HepG2 (cell line): ENCODE measurements around the gene NEU1. TPM values are rescaled to one million over a fixed set of nuclear protein-coding genes. Genes with fewer than 3 reads are reported as not detected.

ENCODE experiments used
- BRF2 ChIP-seq: sonication (generic); formaldehyde crosslinking; IDR thresholded peaks from 2 replicates; pipeline ENCODE4 v1.8.1; 2022; ENCODE audit warnings: mild to moderate bottlenecking, missing genetic modification reagents
- FOXC1 ChIP-seq: sonication (generic); formaldehyde crosslinking; IDR thresholded peaks from 2 replicates; pipeline ENCODE4 v1.8.0; 2022; ENCODE audit warnings: mild to moderate bottlenecking, missing genetic modification reagents, borderline replicate concordance
- GATAD2A ChIP-seq: IDR thresholded peaks from 2 replicates; pipeline ENCODE4 v1.6.1; 2016
- GFI1 ChIP-seq: sonication (generic); formaldehyde crosslinking; IDR thresholded peaks from 2 replicates; pipeline ENCODE4 v1.5.0; 2020; ENCODE audit warnings: missing genetic modification reagents, mild to moderate bottlenecking, borderline replicate concordance
- JUN ChIP-seq: sonication (generic); formaldehyde crosslinking; IDR thresholded peaks from 2 replicates; pipeline ENCODE4 v1.4.0; 2020; ENCODE audit warnings: mild to moderate bottlenecking, missing genetic modification reagents
- KLF11 ChIP-seq: IDR thresholded peaks from 2 replicates; pipeline ENCODE4 v1.6.1; 2016; ENCODE audit warnings: missing compliant biosample characterization
- MYC ChIP-seq: sonication (generic); formaldehyde crosslinking; IDR thresholded peaks from 2 replicates; pipeline ENCODE4 v1.9.0; 2021; ENCODE audit warnings: missing genetic modification reagents, borderline replicate concordance
- NFE2L2 ChIP-seq: fragments of 150-350 bp; IDR thresholded peaks from 2 replicates; pipeline ENCODE4 v1.6.1; 2014; ENCODE audit warnings: low read length
- NR2C2 ChIP-seq: sonication (generic); formaldehyde crosslinking; IDR thresholded peaks from 2 replicates; pipeline ENCODE4 v1.4.0; 2020; ENCODE audit warnings: missing genetic modification reagents, mild to moderate bottlenecking, moderate library complexity, borderline replicate concordance
- POLR2AphosphoS5 ChIP-seq: IDR thresholded peaks from 2 replicates; pipeline ENCODE4 v1.6.1; 2012; ENCODE audit warnings: low read depth, low read length
- RORA ChIP-seq: sonication (generic); formaldehyde crosslinking; IDR thresholded peaks from 2 replicates; pipeline ENCODE4 v1.5.0; 2020; ENCODE audit warnings: mild to moderate bottlenecking, missing genetic modification reagents, moderate library complexity
- THYN1 ChIP-seq: sonication (generic); formaldehyde crosslinking; IDR thresholded peaks from 2 replicates; pipeline ENCODE4 v1.8.1; 2023; ENCODE audit warnings: low read depth, mild to moderate bottlenecking, moderate library complexity, missing genetic modification reagents, borderline replicate concordance
- ZBTB42 ChIP-seq: sonication (generic); formaldehyde crosslinking; IDR thresholded peaks from 2 replicates; pipeline ENCODE4 v1.5.0; 2020; ENCODE audit warnings: mild to moderate bottlenecking, missing genetic modification reagents
- ZMYM3 ChIP-seq: sonication (generic); formaldehyde crosslinking; IDR thresholded peaks from 2 replicates; pipeline ENCODE4 v1.5.1; 2020; ENCODE audit warnings: mild to moderate bottlenecking, missing genetic modification reagents
- ZNF136 ChIP-seq: sonication (generic); formaldehyde crosslinking; IDR thresholded peaks from 2 replicates; pipeline ENCODE4 v1.8.1; 2022; ENCODE audit warnings: low read depth, mild to moderate bottlenecking, moderate library complexity, missing genetic modification reagents
- ZNF225 ChIP-seq: sonication (generic); formaldehyde crosslinking; IDR thresholded peaks from 2 replicates; pipeline ENCODE4 v1.4.0; 2020; ENCODE audit warnings: mild to moderate bottlenecking, missing genetic modification reagents
- ZNF33A ChIP-seq: sonication (generic); formaldehyde crosslinking; IDR thresholded peaks from 2 replicates; pipeline ENCODE4 v1.5.1; 2020; ENCODE audit warnings: missing genetic modification reagents, mild to moderate bottlenecking, moderate library complexity, borderline replicate concordance
- ZNF468 ChIP-seq: sonication (generic); formaldehyde crosslinking; IDR thresholded peaks from 2 replicates; pipeline ENCODE4 v1.8.0; 2022; ENCODE audit warnings: mild to moderate bottlenecking, moderate library complexity, missing genetic modification reagents
- ZNF549 ChIP-seq: sonication (generic); formaldehyde crosslinking; IDR thresholded peaks from 2 replicates; pipeline ENCODE4 v1.5.0; 2020; ENCODE audit warnings: missing genetic modification reagents
- ZNF574 ChIP-seq: sonication (generic); formaldehyde crosslinking; IDR thresholded peaks from 2 replicates; pipeline ENCODE4 v1.4.0; 2020; ENCODE audit warnings: missing genetic modification reagents
- ZNF790 ChIP-seq: sonication (generic); formaldehyde crosslinking; IDR thresholded peaks from 2 replicates; pipeline ENCODE4 v1.8.0; 2022; ENCODE audit warnings: missing genetic modification reagents, mild to moderate bottlenecking, borderline replicate concordance
- ZSCAN22 ChIP-seq: sonication (generic); formaldehyde crosslinking; IDR thresholded peaks from 2 replicates; pipeline ENCODE4 v1.4.0; 2020; ENCODE audit warnings: mild to moderate bottlenecking, missing genetic modification reagents
- ZSCAN31 ChIP-seq: sonication (generic); formaldehyde crosslinking; IDR thresholded peaks from 2 replicates; pipeline ENCODE4 v1.5.0; 2020; ENCODE audit warnings: low read depth, mild to moderate bottlenecking, missing genetic modification reagents
- polyA plus RNA-seq, 8 experiments: library from polyadenylated mRNA; depleted of rRNA in 3 of 8; stranded (reverse) in 7 of 8; unstranded in 1 of 8; fragments of >200 nt; fragmentation: Illumina TruSeq in 4 of 8; extraction: Trizol in 4 of 8; gene quantifications; 2 replicates each; pipeline versions ENCODE4 v1.2.1 to v1.2.3, GENCODE V29; 2011 to 2016; ENCODE audit warnings: low read depth in 4 of 8, missing spikeins in 1 of 8, mixed read lengths in 1 of 8; ENCODE audit not compliant: insufficient read depth in 1 of 8
- total RNA-seq, 5 experiments: library from RNA; depleted of rRNA; stranded (reverse); fragments of >200 nt; fragmentation: Illumina TruSeq; extraction: Trizol; gene quantifications; 2 replicates each; pipeline ENCODE4 v1.2.3, GENCODE V29; 2016; ENCODE audit warnings: low read depth in 1 of 5
- TF ChIP-seq, protein P1 (sequence below): sonication (generic); formaldehyde crosslinking; IDR thresholded peaks from 2 replicates; pipeline ENCODE4 v1.5.0; 2020; ENCODE audit warnings: mild to moderate bottlenecking, low read depth, missing genetic modification reagents, borderline replicate concordance

Gene NEU1
- total and polyA plus RNA-seq, 2 of the 13 experiments (the other 11 are each of a cell fraction or from before 2014, with no cell fraction given) = 215 to 297 TPM

DNA sequence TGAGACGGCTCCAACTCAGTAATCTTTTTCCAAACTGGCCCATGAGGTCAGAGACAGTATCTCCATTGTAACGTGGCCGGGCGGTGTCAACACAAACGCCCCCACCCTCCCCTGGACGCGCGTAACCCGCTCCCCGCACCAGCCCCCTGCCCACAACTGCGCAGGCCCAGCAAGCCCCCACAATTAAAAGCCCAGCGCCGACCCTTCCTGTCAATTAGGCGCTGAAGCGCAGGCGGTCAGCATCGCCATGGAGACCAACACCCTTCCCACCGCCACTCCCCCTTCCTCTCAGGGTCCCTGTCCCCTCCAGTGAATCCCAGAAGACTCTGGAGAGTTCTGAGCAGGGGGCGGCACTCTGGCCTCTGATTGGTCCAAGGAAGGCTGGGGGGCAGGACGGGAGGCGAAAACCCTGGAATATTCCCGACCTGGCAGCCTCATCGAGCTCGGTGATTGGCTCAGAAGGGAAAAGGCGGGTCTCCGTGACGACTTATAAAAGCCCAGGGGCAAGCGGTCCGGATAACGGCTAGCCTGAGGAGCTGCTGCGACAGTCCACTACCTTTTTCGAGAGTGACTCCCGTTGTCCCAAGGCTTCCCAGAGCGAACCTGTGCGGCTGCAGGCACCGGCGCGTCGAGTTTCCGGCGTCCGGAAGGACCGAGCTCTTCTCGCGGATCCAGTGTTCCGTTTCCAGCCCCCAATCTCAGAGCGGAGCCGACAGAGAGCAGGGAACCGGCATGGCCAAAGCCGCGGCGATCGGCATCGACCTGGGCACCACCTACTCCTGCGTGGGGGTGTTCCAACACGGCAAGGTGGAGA is 47.4 kb downstream of the NEU1 start, which contains the start of the genes HSPA1A and HSPA1L (continued):
- peak; percentile 99 for TF ChIP-seq POLR2AphosphoS5
- no peak for TF ChIP-seq BRF2 (CRISPR knock-in tag)
- TF ChIP-seq ZNF468 (CRISPR knock-in tag) = no peak
- TF ChIP-seq, protein P1, sequence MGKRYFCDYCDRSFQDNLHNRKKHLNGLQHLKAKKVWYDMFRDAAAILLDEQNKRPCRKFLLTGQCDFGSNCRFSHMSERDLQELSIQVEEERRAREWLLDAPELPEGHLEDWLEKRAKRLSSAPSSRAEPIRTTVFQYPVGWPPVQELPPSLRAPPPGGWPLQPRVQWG = no peak
- no peak; the same call in 1 of the 2 replicates for TF ChIP-seq GFI1 (CRISPR knock-in tag)
- TF ChIP-seq FOXC1 (CRISPR knock-in tag) = peak; percentile 37; the same call in 1 of the 2 replicates
- TF ChIP-seq NR2C2 (CRISPR knock-in tag) = no peak
- TF ChIP-seq ZSCAN22 (CRISPR knock-in tag) = no peak
- no peak for TF ChIP-seq ZBTB42 (CRISPR knock-in tag)
- TF ChIP-seq THYN1 (CRISPR knock-in tag) = no peak
- peak; percentile 57; the same call in 1 of the 2 replicates for TF ChIP-seq ZSCAN31 (CRISPR knock-in tag)
- peak; percentile 62 for TF ChIP-seq ZNF574 (CRISPR knock-in tag)
- no peak for TF ChIP-seq NFE2L2
- TF ChIP-seq ZMYM3 = no peak
- TF ChIP-seq MYC (CRISPR knock-in tag) = no peak
- no peak for TF ChIP-seq JUN (CRISPR knock-in tag)
- TF ChIP-seq ZNF136 (CRISPR knock-in tag) = 0 out of 2 replicates have a peak, but pooled peaks have one; percentile 58
- TF ChIP-seq KLF11 (CRISPR knock-in tag) = no peak; the same call in 1 of the 2 replicates
- no peak for TF ChIP-seq ZNF790 (CRISPR knock-in tag)
- TF ChIP-seq ZNF225 (CRISPR knock-in tag) = 0 out of 2 replicates have a peak, but pooled peaks have one; percentile 20
- TF ChIP-seq GATAD2A (CRISPR knock-in tag) = 0 out of 2 replicates have a peak, but pooled peaks have one; percentile 37
- no peak for TF ChIP-seq RORA (CRISPR knock-in tag)
- TF ChIP-seq ZNF33A (CRISPR knock-in tag) = no peak
- no peak for TF ChIP-seq ZNF549
